ENCODE data around the gene MTG1. TPM values are rescaled to one million over a fixed set of nuclear protein-coding genes. Genes with fewer than 3 reads are reported as not detected.
"Not testable (repeated sequence)": the region's sequence is repeated elsewhere in the genome, so short reads cannot be mapped to it uniquely, and the experiment has no call there.

MTG1 gene
- total and polyA plus RNA-seq, 3 experiments from 2014 or later = 38.5 to 54.6 (median 53.9) TPM

DNA sequence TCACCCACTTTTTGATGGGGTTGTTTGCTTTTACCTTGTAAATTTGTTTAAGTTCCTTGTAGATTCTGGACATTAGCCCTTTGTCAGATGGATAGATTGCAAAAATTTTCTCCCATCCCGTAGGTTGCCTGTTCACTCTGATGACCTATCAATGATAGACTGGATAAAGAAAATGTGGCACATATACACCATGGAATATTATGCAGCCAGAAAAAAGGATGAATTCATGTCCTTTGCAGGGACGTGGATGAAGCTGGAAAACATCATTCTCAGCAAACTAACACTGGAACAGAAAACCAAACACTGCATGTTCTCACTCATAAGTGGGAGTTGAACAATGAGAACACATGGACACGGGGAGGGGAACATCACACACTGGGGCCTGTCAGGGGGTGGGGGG, 75.2 kb downstream of the MTG1 start:
- H3K27me3 ChIP-seq (ENCODE audit: insufficient read depth, low read length, poor library complexity, severe bottlenecking); H3K4me1 ChIP-seq (ENCODE audit: insufficient read depth, low read length); H3K27ac ChIP-seq (ENCODE audit: low read depth, low read length); H3K4me3 ChIP-seq (ENCODE audit: low read length); H3K36me3 ChIP-seq (ENCODE audit: insufficient read depth, low read length); POLR2A ChIA-PET; H3K27me3 Mint-ChIP-seq; CTCF ChIA-PET; H3K9me3 Mint-ChIP-seq; DNase-seq; H3K9me3 ChIP-seq (ENCODE audit: low read length); H3K27ac Mint-ChIP-seq; H3K4me3 Mint-ChIP-seq: not testable (repeated sequence)
- H3K4me1 Mint-ChIP-seq = peaks cover 7 to 11% (median 7%) of the 10 kb centered on the region in 3 donors
- peaks cover 6 to 30% (median 10%) of the 10 kb centered on the region in 3 donors for H3K36me3 Mint-ChIP-seq

GRCh38 chr10:133471300-133472109, 77.5 kb downstream of the MTG1 start:
- Mint-ChIP-seq H3K4me3 (no peak overlapping the region), H3K27ac (peak overlapping the region in 2 of 8 donors; percentile 83 to 91), H3K4me1 (peaks cover 29 to 30% (median 30%) of the 10 kb centered on the region in 3 donors), H3K36me3 (peaks cover 6 to 30% (median 10%) of the 10 kb centered on the region in 3 donors), H3K9me3 (peaks cover 0 to 6% (median 0%) of the 10 kb centered on the region in 5 donors), H3K27me3 (no peaks in the 10 kb centered on the region)
- Histone ChIP-seq H3K27me3 (ENCODE audit: insufficient read depth, low read length, poor library complexity, severe bottlenecking) (no peaks in the 10 kb centered on the region), H3K36me3 (ENCODE audit: insufficient read depth, low read length) (no peaks in the 10 kb centered on the region), H3K4me3 (ENCODE audit: low read length) (no peak overlapping the region), H3K4me1 (ENCODE audit: insufficient read depth, low read length) (peaks cover 17% of the 10 kb centered on the region), H3K9me3 (ENCODE audit: low read length) (no peaks in the 10 kb centered on the region), H3K27ac (ENCODE audit: low read depth, low read length) (no peak overlapping the region)
- CTCF ChIA-PET = no interaction called here
- no peak for DNase-seq
- POLR2A ChIA-PET = no interaction called here

Other genes with a start within 250 kb of the MTG1 start
- gene KNDC1, start 233.9 kb upstream of the MTG1 start, total RNA-seq = not detected
- 0.05 TPM for gene KNDC1, start 233.9 kb upstream of the MTG1 start, polyA plus RNA-seq
- not detected for gene UTF1, start 163.9 kb upstream of the MTG1 start, total RNA-seq
- not detected for gene UTF1, start 163.9 kb upstream of the MTG1 start, polyA plus RNA-seq
- gene VENTX, start 156.3 kb upstream of the MTG1 start, total RNA-seq = not detected
- not detected for gene VENTX, start 156.3 kb upstream of the MTG1 start, polyA plus RNA-seq
- 10 to 100 TPM; 67.0 to 70.0 TPM for gene ADAM8, start 117.3 kb upstream of the MTG1 start, total RNA-seq
- 74.9 TPM for gene ADAM8, start 117.3 kb upstream of the MTG1 start, polyA plus RNA-seq
- gene TUBGCP2, start 85.3 kb upstream of the MTG1 start, total RNA-seq = 10 to 100 TPM; 67.9 to 68.1 TPM
- gene TUBGCP2, start 85.3 kb upstream of the MTG1 start, polyA plus RNA-seq = 39.9 TPM
- 10 to 100 TPM; 82.2 to 83.2 TPM for gene ZNF511, start 85.2 kb upstream of the MTG1 start, total RNA-seq
- 90.8 TPM for gene ZNF511, start 85.2 kb upstream of the MTG1 start, polyA plus RNA-seq
- gene CALY, start 57.3 kb upstream of the MTG1 start, total RNA-seq = 1 to 10 TPM in 1 of 2 experiments, under 1 TPM in 1; 0.92 to 1.3 TPM
- gene CALY, start 57.3 kb upstream of the MTG1 start, polyA plus RNA-seq = 0.83 TPM
- gene PRAP1, start 46.8 kb upstream of the MTG1 start, total RNA-seq = not detected
- gene PRAP1, start 46.8 kb upstream of the MTG1 start, polyA plus RNA-seq = not detected
- gene FUOM, start 36.1 kb upstream of the MTG1 start, total RNA-seq = 10 to 100 TPM; 34.6 to 39.8 TPM
- gene FUOM, start 36.1 kb upstream of the MTG1 start, polyA plus RNA-seq = 22.9 TPM
- 10 to 100 TPM; 74.7 to 76.3 TPM for gene ECHS1, start 20.8 kb upstream of the MTG1 start, total RNA-seq
- 103 TPM for gene ECHS1, start 20.8 kb upstream of the MTG1 start, polyA plus RNA-seq
- 1 to 10 TPM; 6.4 to 6.7 TPM for gene PAOX, start 14.9 kb upstream of the MTG1 start, total RNA-seq
- 16.8 TPM for gene PAOX, start 14.9 kb upstream of the MTG1 start, polyA plus RNA-seq
- not detected for gene SPRN, start 30.5 kb downstream of the MTG1 start, total RNA-seq
- 0.43 TPM for gene SPRN, start 30.5 kb downstream of the MTG1 start, polyA plus RNA-seq
- 1 to 10 TPM; 1.4 to 1.5 TPM for gene SCART1, start 59.8 kb downstream of the MTG1 start, total RNA-seq
- 3.2 TPM for gene SCART1, start 59.8 kb downstream of the MTG1 start, polyA plus RNA-seq
- gene CYP2E1, start 133.2 kb downstream of the MTG1 start, total RNA-seq = under 1 TPM; 0.28 to 0.40 TPM
- gene CYP2E1, start 133.2 kb downstream of the MTG1 start, polyA plus RNA-seq = 0.68 TPM
- gene SYCE1, start 171.4 kb downstream of the MTG1 start, total RNA-seq = 1 to 10 TPM; 1.5 to 1.6 TPM
- gene SYCE1, start 171.4 kb downstream of the MTG1 start, polyA plus RNA-seq = 0.33 TPM
- gene FRG2B, start 232.6 kb downstream of the MTG1 start, total RNA-seq = under 1 TPM in 1 of 2 experiments, not detected in 1; 0.20 TPM
- gene FRG2B, start 232.6 kb downstream of the MTG1 start, polyA plus RNA-seq = not detected